ENCODE results near the gene QRFP.

Gene QRFP

GRCh38 chr9:130903194-130904069 is 6.8 kb upstream of the QRFP start:
- DNase-seq, result no peak

- DNase-seq, result no peak
Observed at GRCh38 chr9:130902204-130903185, 5.9 kb upstream of the QRFP start.

- DNase-seq, result no peak
Observed at GRCh38 chr9:130901498-130902203, 5.0 kb upstream of the QRFP start.

DNA sequence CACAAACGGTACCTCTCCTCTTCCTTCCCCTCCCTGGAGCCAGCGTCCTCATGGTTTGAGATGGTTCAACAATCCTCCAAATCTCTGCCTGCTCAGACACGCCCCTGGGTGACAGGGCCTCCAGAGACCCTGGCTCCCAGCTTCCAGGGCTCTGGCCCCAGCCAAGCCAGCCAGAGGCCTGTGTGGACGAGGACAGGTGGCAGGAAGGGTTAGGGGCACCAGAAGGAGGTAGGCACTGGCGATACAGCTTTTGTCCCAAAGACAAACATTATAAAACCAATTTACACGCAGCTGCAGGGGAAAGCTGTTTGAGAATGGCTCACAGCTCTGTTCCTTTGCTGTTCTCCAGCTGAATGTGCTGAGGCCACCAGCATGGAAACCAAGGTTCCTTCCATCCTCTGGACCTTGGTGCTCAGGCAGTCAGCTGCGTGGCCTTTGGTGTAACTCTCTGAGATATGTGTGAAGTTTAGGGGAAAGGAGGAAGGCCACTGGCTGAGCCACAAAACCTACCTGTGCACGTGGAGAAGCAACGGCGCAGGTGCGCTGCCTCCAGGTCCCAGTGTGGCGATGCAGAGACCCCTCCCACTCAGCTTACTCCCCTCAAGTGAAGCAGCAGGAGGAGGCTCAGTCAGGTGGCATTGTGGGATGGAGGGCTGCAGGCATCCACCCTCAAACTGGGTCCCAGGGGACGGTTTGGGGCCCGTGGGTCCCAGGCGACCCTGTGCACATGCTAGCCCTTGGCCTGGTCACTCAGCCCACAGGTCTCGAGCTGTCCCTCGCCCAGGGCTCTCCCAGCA is 4.3 kb upstream of the QRFP start:
- no peak for DNase-seq

GRCh38 chr9:130899051-130899748 is 2.6 kb upstream of the QRFP start:
- no peak for DNase-seq

DNA sequence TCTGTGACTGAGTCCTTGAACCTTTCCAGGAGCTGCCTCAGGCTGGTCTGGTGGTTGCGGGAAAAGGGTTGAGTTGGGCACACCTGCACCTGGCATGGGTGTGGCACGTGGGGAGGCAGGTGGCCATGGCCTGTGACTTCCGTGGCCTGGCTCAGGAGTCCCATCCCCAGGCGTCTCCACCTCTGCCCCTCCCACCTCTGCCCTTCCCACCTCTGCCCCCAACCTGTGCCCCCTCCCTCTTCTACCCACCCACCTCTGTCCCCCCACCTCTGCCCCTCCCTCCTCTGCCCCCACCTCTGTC is 1.9 kb upstream of the QRFP start:
- no peak for DNase-seq

DNA sequence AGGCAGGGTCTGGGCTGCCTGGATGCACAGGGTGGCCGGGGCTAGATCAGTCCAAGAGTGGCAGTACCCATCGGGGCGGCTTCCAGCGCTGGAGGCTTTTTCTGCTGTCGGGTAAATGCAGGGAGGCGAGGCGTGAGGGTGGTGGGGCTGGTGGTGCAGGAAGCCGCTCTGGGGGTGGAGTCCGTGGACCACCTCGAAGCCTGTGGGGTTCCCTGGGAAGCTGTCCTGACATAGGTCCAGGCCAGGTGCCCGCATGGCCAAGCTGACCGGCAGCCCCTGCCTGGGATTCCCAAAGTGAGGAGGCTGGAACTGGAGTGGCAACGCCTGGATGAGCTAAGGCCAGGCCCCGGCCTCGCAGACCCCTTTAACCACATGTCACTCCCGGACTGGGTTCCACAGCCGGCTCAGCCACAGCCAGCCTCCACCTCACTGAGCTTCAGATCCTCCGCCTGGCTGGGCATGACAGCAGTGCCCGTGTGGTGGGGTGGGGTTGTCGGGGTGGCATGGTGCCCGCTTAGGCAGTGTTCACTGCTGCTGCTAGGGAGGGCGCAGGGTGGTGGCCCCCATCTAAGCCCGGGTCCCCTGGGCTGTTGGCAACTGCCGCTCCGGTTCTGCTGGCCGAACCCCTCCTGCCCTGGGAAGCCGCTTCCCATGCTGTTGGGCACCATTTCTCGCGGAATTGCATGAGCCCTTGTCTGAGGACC is 1.4 kb upstream of the QRFP start:
- DNase-seq, result no peak

- DNase-seq, result no peak
Observed at GRCh38 chr9:130897105-130897751, 616 bp upstream of the QRFP start.

- no peak for DNase-seq
Observed at GRCh38 chr9:130895481-130896232, 955 bp downstream of the QRFP start.

DNA sequence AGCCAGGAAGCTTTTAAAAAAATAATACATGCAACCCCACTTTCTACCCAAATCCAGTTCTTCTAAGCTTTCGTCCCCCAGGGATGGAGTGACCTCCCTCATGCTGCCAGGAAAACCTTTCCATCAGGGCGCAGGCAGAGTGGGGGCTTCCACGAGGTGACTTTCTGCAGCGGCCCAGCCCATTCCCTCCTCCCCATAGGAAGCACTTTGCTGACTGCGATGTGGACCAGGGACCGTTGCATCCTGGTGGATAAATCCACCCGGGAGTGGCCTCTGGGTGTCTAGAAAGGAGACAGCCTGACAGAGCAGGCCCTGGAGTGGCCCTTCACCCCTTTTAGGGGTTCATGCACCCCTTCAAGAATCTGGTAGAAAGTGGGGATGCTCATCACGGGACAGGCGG is 1.6 kb downstream of the QRFP start:
- DNase-seq, result no peak

DNA sequence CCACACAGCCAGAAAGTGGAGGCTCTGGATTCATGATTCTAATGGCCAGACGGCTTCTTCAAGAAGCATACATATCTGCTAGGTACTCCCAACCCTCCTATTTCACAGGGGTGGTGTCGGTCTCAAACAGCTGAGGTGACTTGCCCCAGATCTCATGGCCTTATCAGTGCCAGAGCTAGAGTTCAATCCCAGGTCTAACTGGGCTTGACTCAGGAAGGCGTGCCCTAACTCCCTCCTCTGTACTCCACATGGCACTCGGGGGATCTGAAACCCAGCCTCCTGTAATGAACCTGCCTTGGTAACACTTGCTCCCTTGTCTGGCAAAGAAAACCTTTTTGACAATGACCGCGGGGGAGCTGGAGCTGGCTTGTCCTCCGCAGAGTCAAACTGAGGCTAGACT is 2.1 kb downstream of the QRFP start:
- DNase-seq, result no peak

DNA sequence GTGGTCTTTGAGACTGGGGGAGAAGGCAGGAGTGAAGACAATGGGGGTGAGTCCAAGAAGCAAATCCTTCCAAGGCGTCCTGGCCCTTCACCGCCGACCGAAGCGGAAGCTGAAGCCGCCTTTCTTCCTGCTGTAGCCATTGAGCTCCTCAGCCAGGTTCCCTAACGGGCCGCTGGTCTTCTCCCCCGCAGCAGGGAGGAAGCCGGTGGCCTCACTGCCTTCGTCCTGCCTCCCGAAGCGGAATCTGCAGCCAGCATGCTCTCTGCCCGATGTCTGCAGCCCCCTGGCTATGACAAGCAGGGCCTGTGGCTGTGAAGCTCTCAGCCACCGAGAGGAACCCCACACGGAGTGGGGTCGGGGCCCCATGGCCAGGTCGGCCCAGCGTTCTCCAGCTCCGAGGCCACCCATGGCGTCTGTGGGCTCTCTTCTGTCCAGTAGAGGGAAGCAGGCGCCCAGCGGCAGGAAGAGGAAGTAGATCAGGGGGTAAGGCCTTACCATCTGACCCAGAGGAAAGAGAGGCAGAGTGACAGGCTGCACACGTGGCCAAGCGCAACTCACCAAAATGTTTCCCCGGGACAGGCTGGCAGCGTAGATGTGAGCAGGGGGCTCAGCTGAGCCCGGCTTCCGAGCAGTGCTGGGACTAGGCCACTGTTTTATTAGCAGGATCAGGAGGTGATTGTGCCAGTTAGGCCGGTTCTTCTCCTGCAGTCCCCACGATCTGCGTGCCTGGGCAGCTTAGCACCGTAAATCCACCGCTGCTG is 3.1 kb downstream of the QRFP start:
- DNase-seq, result no peak

DNA sequence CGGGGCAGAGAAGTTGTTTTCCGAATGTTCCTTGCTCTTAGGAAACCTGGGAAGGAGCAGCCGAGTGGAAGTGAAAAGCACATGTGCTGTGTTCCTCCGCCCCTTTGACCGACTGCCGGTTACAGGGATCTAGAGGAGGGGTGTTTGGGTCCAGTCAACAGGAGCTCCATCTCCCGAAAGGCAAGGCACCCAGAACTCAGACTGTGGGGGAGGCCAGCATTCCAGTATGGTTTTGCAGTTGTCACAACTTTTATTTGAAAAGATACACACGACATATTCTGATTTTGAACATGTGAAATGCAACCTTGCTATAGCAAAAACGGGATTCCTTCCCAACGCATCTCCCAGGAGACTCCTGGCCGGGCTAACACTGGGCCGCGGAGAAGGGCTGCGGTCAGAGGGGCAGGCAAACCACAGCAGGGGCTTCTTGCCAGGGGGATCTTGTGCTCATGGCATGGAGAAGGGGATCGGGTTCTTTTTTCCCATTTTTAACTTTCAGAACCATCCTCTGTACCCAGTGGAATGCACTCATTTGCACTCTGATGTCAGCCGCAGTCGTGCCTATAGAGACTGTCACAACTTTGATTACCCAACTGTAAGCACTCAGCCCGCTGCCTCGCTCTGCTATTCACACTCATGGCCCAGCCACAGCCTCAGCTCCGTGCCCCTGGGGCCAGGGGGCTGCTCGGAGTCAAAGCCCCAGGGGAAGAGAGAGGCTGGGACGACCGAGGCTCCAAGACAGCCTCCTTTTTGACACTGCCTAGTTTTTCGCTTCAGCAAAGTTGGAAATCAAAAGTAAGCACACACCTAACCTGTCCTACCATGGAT is 3.9 kb downstream of the QRFP start:
- DNase-seq, result no peak

GRCh38 chr9:130891688-130892476 is 4.7 kb downstream of the QRFP start:
- DNase-seq, result no peak

- DNase-seq, result no peak
Observed at GRCh38 chr9:130890870-130891687, 5.5 kb downstream of the QRFP start.

GRCh38 chr9:130890124-130890523 is 6.5 kb downstream of the QRFP start:
- DNase-seq, result no peak

Data from KG1 (cell line).